Gastroesophageal sphincter (tissue), 3 donors: Measurements from ENCODE around the gene AKR1A1.

Source experiments
- CTCF ChIP-seq, 4 experiments: fragments of 200-600 bp in 2 of 4; fragments of 450-650 bp in 2 of 4; sonication (generic) in 1 of 4; IDR thresholded peaks; one replicate each; pipeline ENCODE4 v1.5.1; 2017 to 2019; ENCODE audit warnings: antibody characterized with exemption in 4 of 4, mild to moderate bottlenecking in 2 of 4, moderate library complexity in 2 of 4
- POLR2A ChIP-seq, 2 donors: fragments of 450-650 bp; IDR thresholded peaks; one replicate each; pipeline ENCODE4 v1.6.1; 2017; ENCODE audit warnings: antibody characterized with exemption in 2 of 2, mild to moderate bottlenecking in 2 of 2, moderate library complexity in 1 of 2
- POLR2AphosphoS5 ChIP-seq: sonication (generic); formaldehyde crosslinking; IDR thresholded peaks from one replicate; pipeline ENCODE4 v1.6.1; 2017; ENCODE audit warnings: antibody characterized with exemption

GRCh38 chr1:45617618-45618017 is 67.0 kb downstream of the AKR1A1 start:
- TF ChIP-seq CTCF (IDR thresholded peaks at IDR 0.05) (no peak), POLR2A (IDR thresholded peaks at IDR 0.05) (no peak), POLR2AphosphoS5 (no peak)
